ENCODE measurements around the gene CD53. TPM values are rescaled to one million over a fixed set of nuclear protein-coding genes. Genes with fewer than 3 reads are reported as not detected.

Gene CD53
- total and polyA plus RNA-seq, 2 of the 4 experiments (the other 2 are of a cell fraction): not detected

- no peak overlapping the region for H3K18ac ChIP-seq (ENCODE audit: low read depth, low read length)
- TF ChIP-seq CTCF (conservative IDR thresholded peaks at IDR 0.05; ENCODE audit: low read depth, low read length) (no peak), FOS (IDR thresholded peaks at IDR 0.05; ENCODE audit: low read depth, low read length) (no peak), SMC3 (IDR thresholded peaks at IDR 0.05; ENCODE audit: low read depth, low read length) (no peak), CEBPB (IDR thresholded peaks at IDR 0.05; ENCODE audit: low read depth, low read length) (no peak), RAD21 (IDR thresholded peaks at IDR 0.05; ENCODE audit: low read length) (no peak)
- no peak overlapping the region for H3K4me2 ChIP-seq (ENCODE audit: low read depth, low read length)
- H3K27me3 ChIP-seq (ENCODE audit: control insufficient read depth, insufficient read depth, low read length): no peaks in the 10 kb centered on the region
- no peak for ATAC-seq (ENCODE audit: low read depth)
- no peak for DNase-seq
- no peak overlapping the region for H3K4me3 ChIP-seq (ENCODE audit: insufficient read depth, low read depth, low read length)
- no peak overlapping the region for H2BK15ac ChIP-seq (ENCODE audit: low read depth, low read length)
- no peaks in the 10 kb centered on the region for H3K36me3 ChIP-seq (ENCODE audit: control insufficient read depth, insufficient read depth, low read length)
- H3K27ac ChIP-seq (ENCODE audit: insufficient read depth, low read length): no peak overlapping the region
- H4K8ac ChIP-seq (ENCODE audit: low read depth in 2 of 2, low read length in 2 of 2): no peak overlapping the region
- H2AK9ac ChIP-seq (replicated peaks; ENCODE audit: low read depth, low read length, poor library complexity): no peak overlapping the region
- no peak overlapping the region for H3K56ac ChIP-seq (ENCODE audit: extremely low read depth, insufficient read depth, low read length)
- H3K4ac ChIP-seq (ENCODE audit: low read depth, low read length): no peak overlapping the region
- H2BK5ac ChIP-seq (ENCODE audit: low read depth, low read length, poor library complexity, severe bottlenecking): no peak overlapping the region
- no peak overlapping the region for H2AK5ac ChIP-seq (ENCODE audit: low read depth, low read length)
- no peak overlapping the region for H2BK120ac ChIP-seq (ENCODE audit: low read depth, low read length)
- intact Hi-C loops (cut with micrococcal nuclease): no loop called here
- in situ Hi-C loops (cut with MboI; ENCODE audit: low sequenced_read_pairs): no loop called here
- dilution Hi-C loops (cut with HindIII; ENCODE audit: low sequenced_read_pairs, unreplicated experiment): no loop called here
- H4K91ac ChIP-seq (ENCODE audit: insufficient read depth, low read depth, low read length): no peak overlapping the region
- no peaks in the 10 kb centered on the region for H3K9me3 ChIP-seq (ENCODE audit: control insufficient read depth, insufficient read depth, low read length)
- H3K9me1 ChIP-seq (ENCODE audit: insufficient read depth, low read length): no peaks in the 10 kb centered on the region
- ChIA-PET CTCF (interaction anchor here (0.5 kb wide), 1 partner anchor 30 kb away, joined by 3 read pairs; no protein-coding TSS in a partner anchor), POLR2A (ENCODE audit: unreplicated experiment) (no interaction called here)
- no peaks in the 10 kb centered on the region for H3K4me1 ChIP-seq (ENCODE audit: control insufficient read depth, insufficient read depth, low read length)
- H3K9ac ChIP-seq (ENCODE audit: low read depth, low read length): no peak overlapping the region
- 20% methylated on average over 1 of the region's 7 CpGs; no CpG with 5 or more reads in 1 of the 2 experiments for WGBS, 2 experiments (ENCODE audit: extremely low coverage in 2 of 2, insufficient read length in 1 of 2)
- BruUV-seq (replicated peaks): no TSS peak
- H3K23ac ChIP-seq (ENCODE audit: low read depth, low read length): no peak overlapping the region
- no peak overlapping the region for H2BK20ac ChIP-seq (ENCODE audit: low read depth, low read length)
- H3K14ac ChIP-seq (replicated peaks; ENCODE audit: low read depth, low read length): no peak overlapping the region
- H4K20me1 ChIP-seq (ENCODE audit: insufficient read depth, low read length): no peaks in the 10 kb centered on the region
- no peak overlapping the region for H2AFZ ChIP-seq (replicated peaks; ENCODE audit: low read length, poor library complexity)
- no peaks in the 10 kb centered on the region for H3K79me1 ChIP-seq (ENCODE audit: low read depth in 1 of 2, low read length in 2 of 2)
- H4K5ac ChIP-seq (ENCODE audit: low read depth, low read length): no peak overlapping the region
Measured at GRCh38 chr1:110857964-110858948, 14.7 kb upstream of the CD53 start.

All from IMR-90 (cell line).